Neural cell (in vitro differentiated cells): Measurements from ENCODE around the gene GUCA2A.
A peak's percentile ranks its signal among the peaks of the same experiment; 100 is the strongest.

ENCODE experiments used
- CTCF ChIP-seq: fragments of 450-650 bp; IDR thresholded peaks from 2 replicates; pipeline ENCODE4 v1.5.1; 2014; ENCODE audit warnings: antibody characterized with exemption, mild to moderate bottlenecking, moderate library complexity; ENCODE audit not compliant: poor library complexity, severe bottlenecking
- EZH2 ChIP-seq: fragments of 200-600, 300-800 bp; shearing (Covaris generic), sonication (generic); IDR thresholded peaks from 2 replicates; pipeline ENCODE4 v1.6.1; 2014; ENCODE audit warnings: antibody characterized with exemption, low read length, borderline replicate concordance, mild to moderate bottlenecking; ENCODE audit not compliant: insufficient read depth, poor library complexity, severe bottlenecking
- RAD21 ChIP-seq: fragments of 450-650 bp; conservative IDR thresholded peaks from 2 replicates; pipeline ENCODE4 v1.6.1; 2014; ENCODE audit warnings: antibody characterized with exemption, mild to moderate bottlenecking, moderate library complexity
- SMC3 ChIP-seq: fragments of 450-650 bp; conservative IDR thresholded peaks from 2 replicates; pipeline ENCODE4 v1.6.1; 2014; ENCODE audit warnings: antibody characterized with exemption, mild to moderate bottlenecking, moderate library complexity; ENCODE audit not compliant: poor library complexity

- TF ChIP-seq CTCF (peak; percentile 83), SMC3 (peak; percentile 86), RAD21 (peak; percentile 80), EZH2 (no peak)
Measured at GRCh38 chr1:42176902-42177519, 12.5 kb upstream of the GUCA2A start.
